Stimulated activated CD4-positive, alpha-beta T cell treated with anti-CD3 and anti-CD28 coated beads, Interleukin-4, amount 100 ng/mL, for 1 hour (primary cell): ENCODE measurements around the gene UCKL1.
A peak's percentile ranks its signal among the peaks of the same experiment; 100 is the strongest.
"Not testable (repeated sequence)": the region's sequence is repeated elsewhere in the genome, so short reads cannot be mapped to it uniquely, and the experiment has no call there.

Experiments
- DNase-seq: peaks from one replicate; pipeline ENCODE4 v3.0.0-alpha.2; 2020

Gene UCKL1

DNA sequence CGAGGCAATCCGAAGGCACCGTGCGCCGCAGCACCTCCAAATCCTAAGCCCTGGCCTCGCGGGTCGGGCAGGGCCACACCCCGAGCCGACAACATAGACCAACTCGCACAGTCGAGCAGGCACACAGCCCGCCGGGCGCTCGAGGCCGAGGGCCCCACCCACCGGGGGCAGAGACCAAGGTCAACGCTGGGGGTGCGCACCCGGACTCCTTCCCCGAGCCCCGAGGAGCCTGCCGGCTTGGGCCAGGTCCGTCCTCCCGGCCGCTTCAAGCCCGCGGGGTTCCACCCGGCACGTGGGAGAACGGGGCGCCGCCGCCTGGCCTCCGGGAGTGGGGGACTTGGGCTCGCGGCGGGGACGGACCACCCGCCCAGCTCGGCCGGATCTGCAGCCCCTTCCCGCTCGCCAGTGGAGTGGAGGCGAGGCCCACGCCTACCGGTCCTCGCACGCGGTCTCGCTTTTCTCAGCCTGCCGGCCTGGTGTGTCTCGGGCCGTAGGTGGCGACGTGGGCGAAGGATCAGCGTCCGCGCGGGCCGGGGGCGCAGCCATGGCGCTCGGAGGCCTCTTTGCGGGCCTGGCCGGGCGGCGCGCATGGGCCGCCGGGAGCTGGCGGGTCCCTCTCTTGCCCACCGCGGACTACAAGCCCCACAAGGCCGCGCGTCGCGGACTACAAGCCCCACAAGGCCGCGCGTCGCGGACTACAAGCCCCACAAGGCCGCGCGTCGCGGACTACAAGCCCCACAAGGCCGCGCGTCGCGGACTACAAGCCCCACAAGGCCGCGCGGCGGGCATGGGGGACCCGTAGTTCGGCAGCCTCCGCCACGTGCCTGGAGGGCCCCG lies at the start of gene UCKL1:
Gene UCKL1 (minus strand): TSS at position 590 of the 837 bp plus-strand sequence. CDS start 44 bp downstream, at position 546.
- peak; percentile 88 for DNase-seq

DNA sequence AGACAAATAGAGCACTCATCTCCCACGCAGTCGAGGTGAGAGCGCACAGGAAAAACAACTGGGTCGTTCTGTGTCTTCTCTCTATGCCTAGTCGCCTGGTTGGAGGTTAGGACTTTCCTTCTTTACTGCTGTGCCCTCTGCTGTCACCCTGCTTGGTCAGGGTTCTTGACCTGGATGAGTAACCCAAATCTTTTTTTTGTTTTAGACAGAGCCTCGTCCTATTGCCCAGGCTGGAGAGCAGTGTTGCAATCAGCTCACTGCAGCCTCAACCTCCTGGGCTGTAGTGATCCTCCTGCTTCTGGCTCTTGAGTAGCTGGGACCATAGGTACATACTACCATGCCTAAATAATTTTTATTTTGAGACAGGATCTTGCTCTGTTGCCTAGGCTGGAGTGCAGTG lies 49.2 kb upstream of the UCKL1 start:
- no peak for DNase-seq

DNA sequence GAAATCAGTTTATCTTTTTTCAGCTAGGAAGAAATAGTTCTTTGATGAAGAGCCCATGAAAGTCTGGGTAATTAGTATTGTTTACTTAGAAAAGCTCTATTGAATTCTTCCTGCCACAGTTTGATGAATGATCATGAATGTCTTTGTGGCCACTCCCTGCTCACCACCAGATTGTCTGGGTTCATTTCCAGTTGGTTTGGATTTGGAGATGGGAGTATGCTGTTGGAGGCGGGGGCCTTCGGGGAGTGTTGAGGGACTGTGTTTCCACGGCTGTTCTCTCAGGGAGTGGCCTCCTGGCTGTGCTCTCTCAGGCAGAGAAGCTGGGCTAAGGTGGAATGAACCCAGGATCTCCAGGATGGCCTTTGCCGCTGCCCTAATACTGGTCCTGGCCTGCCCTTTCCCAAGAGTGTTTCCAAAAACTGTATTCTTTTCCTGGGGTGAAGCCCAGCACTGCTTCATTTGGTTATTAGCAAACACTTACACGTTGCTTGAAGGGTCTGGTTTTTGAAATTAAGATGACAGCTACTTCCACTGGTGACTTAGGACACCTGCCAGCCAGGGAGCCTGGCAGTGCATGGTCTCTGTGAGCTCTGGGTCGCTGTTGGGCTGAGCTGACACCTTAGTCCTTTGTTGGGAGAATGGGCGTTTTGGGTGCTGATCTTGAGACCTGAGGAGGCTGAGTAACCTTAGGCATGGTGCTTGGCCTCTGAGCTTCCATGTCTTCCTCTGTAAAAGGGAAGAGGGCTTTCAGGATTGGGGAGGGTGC lies 47.9 kb upstream of the UCKL1 start:
- DNase-seq: no peak

DNA sequence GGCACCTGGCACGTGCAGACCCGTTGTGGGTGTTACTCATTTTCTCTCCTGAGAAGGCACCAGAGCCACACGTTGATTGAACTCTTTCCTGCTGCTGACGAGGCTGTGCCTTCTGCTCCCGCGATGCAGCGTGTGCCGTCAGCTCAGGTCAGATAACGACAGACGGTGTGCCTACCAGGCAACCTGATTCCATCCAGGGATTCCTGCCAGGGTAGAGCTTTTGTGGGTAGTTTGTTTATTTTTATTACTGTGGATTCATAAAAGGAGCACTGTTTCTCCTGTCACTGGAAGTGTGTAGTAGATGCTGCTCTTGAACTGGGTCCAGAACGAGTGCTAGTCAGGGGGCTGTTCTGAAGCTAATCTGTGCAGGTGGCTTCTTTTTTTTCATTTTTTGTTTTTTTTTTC lies 45.4 kb upstream of the UCKL1 start:
- DNase-seq: no peak

DNA sequence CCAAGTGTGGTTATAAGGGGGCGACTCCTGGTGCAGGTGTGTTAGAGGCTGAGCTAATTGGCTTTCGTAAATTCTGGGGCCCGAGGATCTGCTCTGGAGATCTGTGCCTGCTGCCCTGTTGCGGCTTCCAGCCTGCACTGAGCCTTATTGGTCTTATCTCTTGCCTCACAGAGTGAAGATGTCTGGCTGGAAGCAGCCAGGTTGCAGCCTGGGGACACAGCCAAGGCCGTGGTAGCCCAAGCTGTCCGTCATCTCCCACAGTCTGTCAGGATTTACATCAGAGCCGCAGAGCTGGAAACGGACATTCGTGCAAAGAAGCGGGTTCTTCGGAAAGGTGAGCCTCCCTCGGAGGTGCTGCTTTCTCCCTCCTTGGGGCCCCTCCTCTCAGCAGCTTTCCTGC lies 44.7 kb upstream of the UCKL1 start:
- DNase-seq: no peak

DNA sequence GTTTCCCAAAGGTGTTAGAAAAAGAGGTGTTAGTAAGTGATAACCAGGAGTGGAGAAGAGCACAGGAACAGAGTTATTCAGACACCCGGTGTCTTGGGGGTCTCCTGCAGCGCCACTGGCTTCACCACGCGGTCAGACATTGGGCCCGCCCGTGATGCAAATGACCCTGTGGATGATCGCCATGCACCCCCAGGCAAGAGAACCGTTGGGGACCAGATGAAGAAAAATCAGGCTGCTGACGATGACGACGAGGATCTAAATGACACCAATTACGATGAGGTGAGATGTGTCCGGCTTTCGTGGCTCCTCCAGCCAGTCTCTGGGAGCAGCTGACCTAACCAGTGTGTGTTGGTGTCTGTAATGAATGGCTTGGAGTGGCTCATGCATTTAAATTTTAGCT lies 26.7 kb upstream of the UCKL1 start:
- DNase-seq: no peak

DNA sequence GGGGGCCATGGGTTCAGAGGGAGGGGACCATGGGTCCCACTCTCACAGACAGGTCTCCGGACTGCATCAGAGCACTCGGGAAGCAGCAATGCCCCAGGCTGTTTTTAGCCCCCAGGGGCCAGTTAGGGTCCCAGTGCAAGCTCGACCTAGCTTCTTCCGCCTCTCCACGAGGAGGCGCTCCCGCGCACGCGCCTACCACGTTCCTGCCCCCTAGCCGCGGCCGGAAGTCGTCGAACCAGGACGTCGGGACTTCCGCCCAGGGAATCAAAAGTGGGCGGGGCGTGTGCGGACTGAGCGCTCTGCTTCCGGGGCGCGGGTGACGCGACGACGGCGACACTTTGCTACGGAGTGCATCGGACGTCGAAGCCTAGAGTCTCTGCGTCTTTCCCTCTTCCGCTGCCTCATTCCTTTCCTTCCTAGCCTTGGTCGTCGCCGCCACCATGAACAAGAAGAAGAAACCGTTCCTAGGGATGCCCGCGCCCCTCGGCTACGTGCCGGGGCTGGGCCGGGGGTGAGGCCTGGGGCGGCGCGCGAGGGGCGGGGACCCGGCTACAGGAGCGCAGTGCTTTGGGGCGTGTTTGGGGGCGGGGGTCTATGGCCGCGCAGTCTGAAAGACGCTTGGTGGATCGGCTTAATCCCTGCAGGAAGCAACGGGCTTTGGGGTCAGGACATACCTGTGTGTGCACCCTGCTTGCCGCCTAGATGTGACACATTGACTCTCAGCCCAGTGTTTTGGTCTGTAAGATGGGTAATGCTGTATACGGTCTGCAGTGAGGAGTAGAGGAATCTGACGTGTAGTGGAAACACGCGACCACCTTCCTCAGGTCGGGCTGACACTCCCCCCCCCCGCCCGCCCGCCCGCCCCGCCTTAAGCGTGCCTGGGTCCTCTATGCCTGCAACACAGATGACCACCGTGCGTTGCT lies 24.9 kb upstream of the UCKL1 start, which contains the start of gene PRPF6:
Gene PRPF6 (plus strand): TSS at position 327 of the 923 bp plus-strand sequence. CDS start 114 bp downstream, at position 441.
- peak; percentile 96 for DNase-seq

DNA sequence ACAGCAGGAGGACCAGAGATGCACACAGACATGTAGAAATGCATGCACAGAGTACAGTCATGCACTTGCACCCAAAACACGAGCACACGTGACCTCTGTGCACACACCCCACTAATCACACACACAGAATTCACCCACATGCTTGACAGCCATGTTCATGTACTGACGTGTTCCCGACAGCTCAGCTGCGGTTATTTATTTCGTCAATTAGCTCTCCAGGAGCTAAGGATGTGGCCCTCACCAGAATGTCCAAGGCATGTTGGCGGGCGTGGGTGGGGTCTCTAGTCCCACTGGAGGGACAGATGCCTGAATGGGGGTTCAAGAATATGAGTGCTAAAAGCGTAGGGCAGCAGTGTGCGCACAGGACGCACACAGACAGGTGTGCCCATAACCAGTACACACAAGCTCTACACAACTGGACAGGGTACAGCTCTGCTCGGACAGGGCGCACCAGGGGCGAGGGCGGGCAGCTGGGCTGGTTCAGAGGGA lies 24.1 kb upstream of the UCKL1 start:
- DNase-seq: no peak

DNA sequence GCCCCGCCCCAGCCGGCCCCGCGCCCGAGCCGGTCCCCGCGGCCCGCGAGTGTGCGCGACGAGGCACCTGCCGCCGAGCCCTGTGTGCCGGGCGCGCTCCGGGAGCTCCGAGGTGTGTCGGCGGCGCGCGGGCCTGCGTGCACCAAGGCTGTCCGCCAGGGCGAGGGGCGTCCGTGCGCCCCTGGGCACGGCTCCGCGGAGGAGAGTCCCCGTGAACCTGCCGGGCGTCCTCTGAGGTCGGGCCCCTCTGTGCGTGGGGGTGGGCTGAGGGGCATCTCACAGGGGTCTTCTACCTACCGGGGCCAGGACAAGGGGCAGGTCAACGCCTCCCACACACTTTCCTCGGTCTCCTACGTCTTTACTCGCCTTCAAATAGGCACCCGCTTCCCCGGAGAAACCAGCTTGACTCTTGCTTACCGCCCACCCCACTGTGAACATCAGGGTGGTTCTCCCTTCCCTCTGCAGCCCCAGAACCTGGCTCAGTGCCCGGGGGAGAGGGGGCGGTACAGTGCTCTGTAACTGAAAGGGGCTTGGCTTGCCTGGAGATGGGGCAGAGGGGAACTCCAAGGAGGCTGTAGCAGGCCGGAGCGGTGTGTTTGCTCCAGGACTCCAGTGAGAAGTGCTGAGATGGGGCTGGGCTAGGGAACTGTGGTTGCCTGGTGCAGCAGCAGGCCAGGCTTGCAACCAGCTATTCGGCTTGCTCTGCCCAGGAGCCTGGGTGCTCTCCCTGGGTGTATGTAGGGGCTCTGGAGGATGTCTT lies 23.5 kb upstream of the UCKL1 start, which contains the start of gene SAMD10:
Gene SAMD10 (minus strand): TSS at position 86 of the 760 bp plus-strand sequence. CDS start 175 bp downstream, outside the sequence.
- peak; percentile 90 for DNase-seq

DNA sequence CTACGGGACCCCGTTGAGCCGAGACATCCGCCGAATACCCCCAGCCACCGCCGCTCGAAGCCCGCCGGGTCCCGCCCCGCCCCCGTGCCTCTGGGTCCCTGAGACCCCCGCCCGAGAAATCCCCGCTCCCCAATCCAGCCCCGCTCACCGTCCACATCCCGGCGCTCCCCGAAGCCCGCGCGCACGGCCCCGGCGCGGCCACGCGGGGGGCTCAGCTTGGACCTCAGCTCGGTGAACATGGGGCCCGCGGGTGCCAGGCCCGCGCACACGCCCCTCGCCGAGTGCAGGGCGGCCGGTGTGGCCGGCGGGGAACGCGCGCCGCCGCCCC lies 23.0 kb upstream of the UCKL1 start:
- no peak for DNase-seq

DNA sequence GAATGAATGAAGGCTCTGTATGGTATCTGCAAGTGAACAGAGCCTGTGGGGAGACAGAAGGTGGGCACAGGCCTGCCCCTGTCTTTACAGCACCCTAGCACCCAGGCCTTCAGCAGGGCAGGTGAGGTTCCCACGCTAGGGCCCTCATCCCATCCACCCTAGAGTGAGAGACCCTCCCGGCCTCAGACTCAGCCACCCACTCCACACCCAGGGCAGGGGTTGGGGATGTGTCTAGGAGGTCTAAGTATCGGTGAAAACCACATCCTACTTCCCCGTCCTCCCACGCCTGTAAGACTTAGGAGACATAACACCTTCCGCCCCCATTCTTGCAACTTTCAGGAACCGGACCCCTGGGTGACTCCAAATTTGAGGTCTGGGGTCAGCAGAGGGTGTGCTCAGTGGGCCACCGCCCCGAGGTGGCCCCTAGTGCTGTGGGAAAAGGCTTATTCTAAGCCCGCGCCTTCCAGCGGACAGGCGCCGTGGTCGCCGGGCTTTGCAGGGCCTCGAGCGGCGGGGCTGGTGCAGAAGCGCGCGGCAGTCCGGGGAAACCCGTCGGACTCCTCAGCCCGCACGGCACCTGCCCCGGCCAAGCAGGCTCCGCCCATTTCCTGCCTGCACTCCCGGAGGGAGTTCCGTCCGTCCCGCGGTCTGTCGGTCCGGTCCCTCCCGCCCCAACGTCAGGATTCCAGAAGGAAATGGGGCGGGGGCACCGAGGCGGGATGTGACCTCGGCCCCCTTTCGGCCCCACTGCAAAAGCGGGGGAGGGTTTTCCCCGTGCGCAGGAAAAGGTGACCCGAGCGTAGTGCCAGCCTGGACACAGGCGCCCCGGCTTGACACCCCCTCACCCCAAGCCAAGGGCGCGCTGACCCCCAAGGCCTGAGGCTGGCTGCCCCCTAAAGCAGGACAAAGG lies 22.4 kb upstream of the UCKL1 start:
- peak; percentile 61 for DNase-seq

DNA sequence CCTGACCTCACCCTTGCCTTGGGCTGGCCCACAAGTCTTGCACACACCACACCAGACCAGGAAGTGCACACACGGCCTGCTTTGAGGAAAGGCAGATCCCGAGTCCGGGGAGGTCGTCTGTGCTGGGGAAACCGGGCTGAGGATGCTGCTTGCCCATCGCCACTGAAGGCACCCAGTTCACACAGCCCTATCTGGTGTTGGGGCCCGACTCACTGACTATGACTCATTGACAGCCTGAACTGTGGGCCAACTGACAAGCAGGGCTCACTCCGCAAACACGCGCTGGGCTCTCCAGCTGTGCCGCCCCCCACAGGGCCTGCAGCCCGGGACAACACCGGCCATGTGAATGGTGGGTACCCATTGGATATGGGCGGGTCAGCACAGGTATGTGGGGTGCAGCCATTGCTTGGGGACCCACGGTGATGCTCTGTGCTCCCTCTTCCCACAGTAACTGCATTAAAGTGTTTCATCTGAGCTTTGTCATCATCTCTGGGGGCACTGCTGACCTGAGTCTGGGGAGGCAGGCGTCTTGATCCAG lies 21.6 kb upstream of the UCKL1 start:
- peak; percentile 57 for DNase-seq

DNA sequence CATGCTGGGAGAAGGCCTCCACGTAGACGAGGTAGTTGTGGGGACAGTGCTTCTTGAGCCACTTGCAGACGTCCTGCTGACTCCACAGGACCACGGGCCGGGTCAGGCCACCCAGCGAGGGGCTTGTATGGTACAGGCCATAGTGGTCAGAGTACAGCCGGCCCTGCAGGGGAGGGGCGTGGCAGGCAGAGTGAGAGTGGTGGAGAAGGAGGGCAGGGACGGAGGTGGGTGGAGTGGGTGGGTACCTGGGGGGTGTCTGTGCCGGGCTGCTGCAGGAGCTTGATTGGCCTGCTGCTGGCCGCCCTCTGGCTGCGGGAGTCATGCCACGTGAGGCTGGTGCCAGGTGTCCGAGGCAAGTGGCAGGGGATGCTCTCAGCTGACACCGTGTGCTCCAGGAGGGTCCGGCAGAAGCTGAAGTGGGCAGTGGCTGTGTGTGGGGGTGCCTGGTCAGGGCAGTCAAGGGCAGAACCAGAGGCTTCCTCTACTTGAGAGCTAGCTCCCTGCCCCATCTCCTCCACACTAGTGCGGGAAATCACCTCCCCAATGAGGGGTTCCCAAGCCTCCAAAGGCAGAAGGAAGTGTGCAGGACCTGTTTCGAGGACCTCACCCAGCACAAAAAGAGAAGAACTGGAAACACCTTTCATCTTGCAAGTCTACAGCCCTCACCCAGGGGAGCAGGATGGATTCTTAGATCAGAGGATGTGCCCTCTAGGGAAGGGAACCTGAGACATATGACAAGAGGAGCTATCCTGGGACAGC lies 20.9 kb upstream of the UCKL1 start:
- DNase-seq: no peak

DNA sequence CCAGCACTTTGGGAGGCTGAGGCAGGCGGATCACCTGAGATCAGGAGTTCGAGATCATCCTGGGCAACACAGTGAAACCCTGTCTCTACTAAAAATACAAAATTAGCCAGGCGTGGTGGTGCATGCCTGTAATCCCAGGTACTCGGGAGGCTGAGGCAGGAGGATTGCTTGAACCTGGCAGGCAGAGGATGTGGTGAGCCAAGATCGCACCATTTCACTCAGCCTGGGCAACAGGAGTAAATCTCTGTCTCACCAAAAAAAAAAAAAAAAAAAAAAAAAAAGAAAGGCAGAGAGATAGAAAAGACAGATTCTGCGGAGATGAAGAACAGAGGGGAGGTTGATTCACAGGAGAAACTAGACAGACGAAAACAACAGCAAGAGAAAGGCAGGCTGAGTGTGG lies 20.3 kb upstream of the UCKL1 start:
- not testable (repeated sequence) for DNase-seq

DNA sequence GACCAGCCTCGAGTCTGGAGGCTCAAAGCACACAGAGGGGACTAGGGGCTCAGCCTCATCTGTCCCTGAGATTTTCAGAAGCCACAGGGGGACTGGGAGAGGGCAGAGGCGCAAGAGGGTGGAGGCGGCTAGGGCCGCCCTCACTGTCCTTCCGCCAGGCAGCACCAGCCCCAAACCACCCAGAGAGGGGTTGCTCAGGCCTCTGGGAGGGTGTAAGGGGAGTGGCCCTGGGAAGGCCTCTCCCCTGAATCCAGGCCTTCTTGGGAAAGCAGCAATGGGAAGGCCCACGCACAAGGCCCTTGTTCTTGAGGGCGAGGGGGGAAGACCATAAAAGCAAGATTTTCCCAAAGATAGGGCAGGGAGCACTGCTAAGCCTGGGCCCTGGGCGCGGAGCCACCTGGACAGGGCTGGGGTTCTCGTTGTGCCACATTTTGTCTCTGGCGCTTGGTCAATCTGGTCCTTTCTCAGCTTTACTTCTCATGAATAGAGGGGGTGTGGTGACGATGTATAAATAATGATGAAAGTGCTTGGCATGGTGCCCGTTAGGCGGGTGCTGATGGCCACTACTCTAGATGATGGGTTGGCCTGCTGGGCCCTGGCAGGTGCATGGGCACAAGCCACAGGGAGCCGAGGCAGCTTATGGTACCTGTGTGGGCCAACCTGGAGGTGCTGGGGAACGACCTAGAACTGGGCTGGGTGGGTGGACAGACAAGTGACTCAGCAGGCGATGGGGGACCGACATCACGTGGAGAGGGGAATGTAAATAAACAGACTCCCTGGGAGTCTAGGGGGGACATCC lies 18.4 kb upstream of the UCKL1 start:
- no peak for DNase-seq

DNA sequence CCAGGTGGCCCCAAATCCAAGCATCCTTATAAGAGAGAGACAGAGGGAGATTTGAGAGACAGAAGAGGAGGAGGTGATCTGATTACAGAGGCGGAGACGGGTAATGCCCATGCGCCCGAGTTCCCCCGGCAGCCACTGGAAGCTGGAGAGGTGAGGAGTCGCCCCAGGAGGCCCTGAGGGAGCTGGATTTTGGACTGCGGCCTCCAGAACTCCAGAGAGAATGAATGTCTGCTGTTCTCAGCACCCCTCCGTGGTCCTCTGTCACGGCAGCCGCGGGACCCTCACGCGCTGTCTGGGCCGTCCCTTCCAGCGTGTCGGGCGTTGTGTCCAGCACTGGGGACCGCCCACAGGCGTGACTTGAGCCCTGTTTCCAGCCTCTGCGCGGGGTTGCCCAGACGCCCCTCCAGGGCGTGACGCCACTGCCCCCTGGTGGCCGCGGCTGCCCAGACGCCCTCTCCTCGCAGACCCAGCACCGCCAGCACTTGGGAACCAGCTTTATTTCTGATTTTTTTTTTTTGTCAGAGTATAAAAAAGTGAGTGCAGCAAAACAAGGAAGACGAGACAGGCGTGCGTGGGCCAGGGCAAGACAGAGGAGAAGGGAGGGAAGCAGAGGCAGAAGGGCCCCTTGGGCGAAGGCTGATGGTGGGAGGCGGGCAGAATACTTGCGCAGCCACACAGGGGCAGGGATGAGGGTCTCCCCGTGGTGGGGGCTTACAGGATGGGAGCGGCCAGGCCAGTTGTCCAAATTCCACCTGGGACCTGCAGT lies 17.6 kb upstream of the UCKL1 start:
- DNase-seq: peak; percentile 84

DNA sequence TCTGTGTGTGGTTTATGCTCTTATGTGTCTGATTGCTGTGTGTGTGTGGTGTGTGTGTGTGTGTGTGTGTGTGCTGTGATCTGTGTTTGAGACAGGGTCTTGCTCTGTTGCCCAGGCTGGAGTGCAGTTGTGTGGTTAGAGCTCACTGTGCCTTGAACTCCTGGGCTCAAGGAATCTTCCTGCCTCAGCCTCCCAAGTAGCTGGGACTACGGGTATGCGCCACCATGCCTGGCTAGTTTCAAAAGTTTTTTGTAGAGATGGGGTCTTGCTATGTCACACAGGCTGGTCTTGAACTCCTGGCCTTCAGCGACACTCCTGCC lies 16.9 kb upstream of the UCKL1 start:
- DNase-seq: no peak
